ENCODE measurements around the gene SELENOM. TPM values are rescaled to one million over a fixed set of nuclear protein-coding genes. Genes with fewer than 3 reads are reported as not detected.

SELENOM gene
- total and polyA plus RNA-seq, 2 of the 8 experiments (the other 6 are each of a cell fraction or from before 2014, with no cell fraction given) = 22.7 to 40.0 TPM

- ChIA-PET CTCF (ENCODE audit: partially characterized antibody) (interaction anchor here (0.7 to 11.9 kb wide), 10 partner anchors 7 to 69 kb away, joined by 3 to 124 read pairs (median 4); partner anchors contain the start of genes LIMK2 and SELENOM), POLR2A (ENCODE audit: partially characterized antibody) (interaction anchor here (1.5 kb wide), 1 partner anchor 59 kb away, joined by 3 read pairs; no protein-coding TSS in a partner anchor)
- Histone ChIP-seq H2BK5ac (ENCODE audit: low read depth, low read length) (no peak overlapping the region), H4K8ac (ENCODE audit: extremely low read depth, insufficient read depth, low read length) (no peak overlapping the region), H3K4me2 (ENCODE audit: insufficient read depth in 1 of 2, low read depth in 2 of 2, low read length in 2 of 2) (no peak overlapping the region), H2BK20ac (ENCODE audit: low read length) (no peak overlapping the region), H2BK120ac (replicated peaks; ENCODE audit: low read depth, low read length) (no peak overlapping the region), H3K79me2 (ENCODE audit: control insufficient read depth in 1 of 2, insufficient read depth in 2 of 2, low read length in 2 of 2) (peaks cover 0 to 14% of the 10 kb centered on the region in 2 experiments; a peak in 3 of 4 replicates), H3K23me2 (ENCODE audit: low read depth, low read length) (peaks cover 12% of the 10 kb centered on the region), H3K4me1 (replicated peaks in 1 of 4; ENCODE audit: control insufficient read depth in 3 of 4, insufficient read depth in 4 of 4, low read length in 3 of 4) (peaks cover 7 to 20% (median 12%) of the 10 kb centered on the region in 4 experiments), H2BK12ac (ENCODE audit: low read depth, low read length) (no peak overlapping the region), H3K9me3 (ENCODE audit: insufficient read depth in 2 of 2, low read depth in 1 of 2, low read length in 1 of 2) (peaks cover 0 to 5% of the 10 kb centered on the region in 2 experiments; a peak in 1 of 4 replicates), H3K27me3 (replicated peaks in 1 of 4; ENCODE audit: control insufficient read depth in 3 of 4, extremely low read depth in 1 of 4, insufficient read depth in 3 of 4, low read length in 3 of 4) (0 out of 7 replicates have a peak, but pooled peaks cover 0 to 3% (median 0%) of the 10 kb centered on the region in 4 experiments), H3K56ac (replicated peaks; ENCODE audit: insufficient read length, low read depth, low read length) (no peak overlapping the region), H4K20me1 (replicated peaks in 1 of 2; ENCODE audit: control insufficient read depth in 1 of 2, insufficient read depth in 2 of 2, low read length in 2 of 2) (peaks cover 0 to 4% of the 10 kb centered on the region in 2 experiments), H3K4ac (replicated peaks; ENCODE audit: insufficient read length, low read depth, low read length) (no peak overlapping the region), H4K91ac (replicated peaks; ENCODE audit: insufficient read length, low read length) (no peak overlapping the region), H3K23ac (ENCODE audit: insufficient read length) (no peak overlapping the region), H3K36me3 (ENCODE audit: control insufficient read depth in 2 of 4, insufficient read depth in 4 of 4, low read length in 3 of 4) (no peaks in the 10 kb centered on the region; a peak in 1 of 8 replicates), H3K4me3 (ENCODE audit: extremely low read depth in 1 of 4, insufficient read depth in 2 of 4, low read depth in 3 of 4, low read length in 4 of 4) (no peak overlapping the region), H3K79me1 (ENCODE audit: low read depth, low read length) (peaks cover 11% of the 10 kb centered on the region; the same call in 1 of the 2 replicates), H4K5ac (ENCODE audit: insufficient read length, low read depth, low read length) (no peak overlapping the region), H2BK15ac (ENCODE audit: low read length) (no peak overlapping the region), H3K27ac (ENCODE audit: low read depth, low read length) (no peak overlapping the region), H3K9ac (replicated peaks in 1 of 4; ENCODE audit: extremely low read depth in 1 of 4, low read depth in 3 of 4, low read length in 3 of 4) (no peak overlapping the region), H2AFZ (ENCODE audit: low read length) (no peak overlapping the region), H3K18ac (ENCODE audit: extremely low read depth, low read length) (no peak overlapping the region), H2AK5ac (ENCODE audit: low read depth, low read length) (peak overlapping the region; percentile 42; the same call in 1 of the 2 replicates), H3K14ac (ENCODE audit: insufficient read length) (no peak overlapping the region)
- DNase-seq (ENCODE audit: low read depth in 1 of 2, low spot score in 2 of 2) (no peak), FAIRE-seq (no peak)
- 90% methylated on average over 3 of the region's 3 CpGs; no CpG with 5 or more reads in 1 of the 2 experiments for WGBS, 2 experiments (ENCODE audit: extremely low coverage in 1 of 2, insufficient coverage in 1 of 2, insufficient read length in 1 of 2, insufficient replicate concordance in 2 of 2, low coverage in 1 of 2, low lambda C conversion rate in 2 of 2, missing lambda C conversion rate in 1 of 2)
- TF ChIP-seq EGR1 (IDR thresholded peaks at IDR 0.05; ENCODE audit: borderline replicate concordance, low read depth, low read length) (no peak), YY1 (IDR thresholded peaks at IDR 0.05; ENCODE audit: low read depth, low read length) (no peak), CTBP2 (IDR thresholded peaks at IDR 0.05; ENCODE audit: borderline replicate concordance, insufficient read depth, insufficient read length, low read length) (no peak), POU5F1 (IDR thresholded peaks at IDR 0.05; ENCODE audit: low read depth, low read length) (no peak), JUND (IDR thresholded peaks at IDR 0.05; ENCODE audit: low read length) (no peak), KDM4A (IDR thresholded peaks at IDR 0.05; ENCODE audit: low read depth, low read length, severe bottlenecking) (no peak), USF2 (IDR thresholded peaks at IDR 0.05; ENCODE audit: low read length) (no peak), GTF2F1 (IDR thresholded peaks at IDR 0.05; ENCODE audit: borderline replicate concordance, low read depth, low read length) (no peak), NRF1 (IDR thresholded peaks at IDR 0.05; ENCODE audit: low read depth, low read length) (no peak), ATF2 (IDR thresholded peaks at IDR 0.05; ENCODE audit: low read length) (no peak), ASH2L (IDR thresholded peaks at IDR 0.05; ENCODE audit: low read length) (no peak)
These were observed 36.2 kb upstream of the SELENOM start for GRCh38 chr22:31143537-31143936.
